RWPE2 (cell line): ENCODE data around the gene TUBD1.

ENCODE experiments used
- ATAC-seq: fragments of 200-7000 bp; cut with Tn5 transposase; 3 replicates; pipeline ENCODE4 v1.9.1; 2021; ENCODE audit warnings: low read depth
- DNase-seq: peaks from one replicate; pipeline ENCODE4 v3.0.0-alpha.2; 2020; ENCODE audit warnings: low spot score
- H3K27ac ChIP-seq: fragments of 450-650 bp; 2 replicates; pipeline ENCODE4 v1.5.1; 2017; ENCODE audit warnings: mild to moderate bottlenecking; ENCODE audit not compliant: poor library complexity, severe bottlenecking
- H3K27me3 ChIP-seq: fragments of 250-450 bp; sonication (Bioruptor Pico); 2 replicates; pipeline ENCODE4 v1.5.1; 2021; ENCODE audit warnings: mild to moderate bottlenecking, moderate library complexity; ENCODE audit not compliant: insufficient read depth, poor library complexity, severe bottlenecking
- H3K36me3 ChIP-seq: fragments of 250-450 bp; sonication (Bioruptor Pico); 2 replicates; pipeline ENCODE4 v1.5.1; 2020; ENCODE audit warnings: low read depth, mild to moderate bottlenecking, moderate library complexity
- H3K4me1 ChIP-seq: fragments of 250-450 bp; sonication (Bioruptor Pico); 2 replicates; pipeline ENCODE4 v1.5.1; 2021; ENCODE audit warnings: mild to moderate bottlenecking, moderate library complexity; ENCODE audit not compliant: insufficient read depth, poor library complexity, severe bottlenecking
- H3K4me3 ChIP-seq: fragments of 250-450 bp; sonication (Bioruptor Pico); 2 replicates; pipeline ENCODE4 v1.5.1; 2021; ENCODE audit warnings: mild to moderate bottlenecking, moderate library complexity; ENCODE audit not compliant: severe bottlenecking
- H3K9me3 ChIP-seq: fragments of 250-450 bp; sonication (Bioruptor Pico); 2 replicates; pipeline ENCODE4 v1.5.1; 2021; ENCODE audit warnings: mild to moderate bottlenecking, moderate library complexity; ENCODE audit not compliant: severe bottlenecking
- CTCF ChIP-seq: fragments of 450-650 bp; IDR thresholded peaks from one replicate; pipeline ENCODE4 v1.5.1; 2017; ENCODE audit warnings: mild to moderate bottlenecking, moderate library complexity; ENCODE audit not compliant: poor library complexity, severe bottlenecking

The TUBD1 gene

GRCh38 chr17:59827721-59828477 lies 64.8 kb downstream of the TUBD1 start:
- Histone ChIP-seq H3K4me1 (peaks cover 46% of the 10 kb centered on the region), H3K9me3 (no peaks in the 10 kb centered on the region), H3K4me3 (no peak overlapping the region), H3K36me3 (no peaks in the 10 kb centered on the region), H3K27ac (peak overlapping the region; percentile 98), H3K27me3 (no peaks in the 10 kb centered on the region)
- DNase-seq, result no peak
- ATAC-seq, result no peak
- TF ChIP-seq CTCF, result no peak

DNA sequence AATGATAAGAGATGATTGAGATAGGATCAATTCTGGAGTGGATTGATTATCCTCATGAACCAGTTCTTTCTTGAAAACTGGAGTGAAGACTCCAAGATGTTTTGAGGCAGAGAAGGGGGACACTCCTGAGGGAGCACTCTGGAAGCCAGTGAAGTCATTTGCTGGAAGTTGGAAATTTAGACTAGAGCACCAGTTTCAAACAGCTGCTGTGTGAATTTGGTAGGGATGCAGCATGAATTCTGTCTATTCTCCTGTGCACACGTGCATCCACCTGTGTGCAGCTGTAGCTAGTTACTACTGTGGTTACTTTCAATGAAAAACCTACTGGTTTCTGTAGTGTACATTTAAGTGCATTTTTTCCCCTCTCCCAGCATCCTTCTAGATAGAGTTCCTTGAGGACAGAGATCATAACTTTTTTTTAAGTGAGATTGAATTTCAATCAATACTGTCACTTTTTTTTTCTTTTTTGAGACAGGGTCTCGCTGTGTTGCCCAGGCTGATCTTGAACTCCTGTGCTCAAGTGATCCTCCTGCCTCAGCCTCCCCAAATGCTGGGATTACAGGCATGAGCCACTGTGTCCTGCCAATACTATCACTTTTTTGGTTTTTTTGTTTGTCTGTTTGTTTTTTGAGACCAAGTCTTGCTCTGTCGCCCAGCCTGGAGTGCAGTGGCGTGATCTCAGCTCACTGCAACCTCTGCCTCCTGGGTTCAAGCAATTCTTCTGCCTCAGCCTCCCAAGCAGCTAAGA lies 65.9 kb downstream of the TUBD1 start:
- no peak for TF ChIP-seq CTCF

GRCh38 chr17:59825533-59826322 lies 67.0 kb downstream of the TUBD1 start:
- ATAC-seq (peak; percentile 30), DNase-seq (no peak)
- no peak overlapping the region for H3K4me3 ChIP-seq
- peak overlapping the region; percentile 98 for H3K27ac ChIP-seq
- no peaks in the 10 kb centered on the region for H3K9me3 ChIP-seq
- H3K27me3 ChIP-seq, result no peaks in the 10 kb centered on the region
- H3K4me1 ChIP-seq, result peaks cover 39% of the 10 kb centered on the region
- no peak for TF ChIP-seq CTCF
- H3K36me3 ChIP-seq, result peaks cover 3% of the 10 kb centered on the region

More for the DNA sequence above, 65.9 kb downstream of the TUBD1 start:
- H3K27me3 ChIP-seq, result no peaks in the 10 kb centered on the region
- no peak for ATAC-seq
- H3K4me3 ChIP-seq, result no peak overlapping the region
- no peak for DNase-seq
- no peaks in the 10 kb centered on the region for H3K36me3 ChIP-seq
- H3K9me3 ChIP-seq, result no peaks in the 10 kb centered on the region
- H3K27ac ChIP-seq, result peak overlapping the region; percentile 98
- peaks cover 46% of the 10 kb centered on the region for H3K4me1 ChIP-seq

DNA sequence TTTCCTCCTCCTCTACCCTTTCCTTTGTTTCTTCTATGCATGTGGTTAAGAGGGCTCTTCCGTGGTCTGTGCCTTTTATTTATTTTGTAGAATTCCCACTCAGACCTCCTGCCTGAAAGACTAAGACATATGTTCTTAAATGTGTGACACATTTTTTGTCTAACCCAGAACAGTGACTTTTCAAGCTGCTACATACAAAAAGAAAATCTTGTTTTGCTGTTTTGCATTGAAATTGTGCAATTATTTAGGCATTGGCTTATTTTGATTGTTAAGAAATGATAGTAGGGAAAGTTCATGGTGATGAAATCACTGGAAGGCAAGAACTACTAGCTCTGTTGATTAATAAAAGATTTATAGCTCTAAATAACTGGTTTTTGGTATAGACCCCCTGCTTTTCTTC lies 76.8 kb downstream of the TUBD1 start:
- no peak overlapping the region for H3K4me3 ChIP-seq
- H3K27me3 ChIP-seq, result no peaks in the 10 kb centered on the region
- no peaks in the 10 kb centered on the region for H3K9me3 ChIP-seq
- no peak for ATAC-seq
- DNase-seq, result no peak
- peaks cover 50% of the 10 kb centered on the region for H3K36me3 ChIP-seq
- TF ChIP-seq CTCF, result no peak
- no peak overlapping the region for H3K27ac ChIP-seq
- no peaks in the 10 kb centered on the region for H3K4me1 ChIP-seq
